ENCODE data around the gene COTL1.
A peak's percentile ranks its signal among the peaks of the same experiment; 100 is the strongest.

Gene COTL1

GRCh38 chr16:84546669-84547545 lies 71.0 kb downstream of the COTL1 start:
- DNase-seq, result no peak

- DNase-seq, result no peak
Observed at GRCh38 chr16:84545114-84545737, 72.7 kb downstream of the COTL1 start.

GRCh38 chr16:84544031-84544773 lies 73.7 kb downstream of the COTL1 start:
- peak; percentile 61 for DNase-seq

- no peak for DNase-seq
Observed at GRCh38 chr16:84543253-84543652, 74.6 kb downstream of the COTL1 start.

GRCh38 chr16:84541999-84542817 lies 75.7 kb downstream of the COTL1 start:
- DNase-seq, result no peak

GRCh38 chr16:84540194-84540593 lies 77.7 kb downstream of the COTL1 start:
- no peak for DNase-seq

GRCh38 chr16:84538222-84538840 lies 79.5 kb downstream of the COTL1 start:
- DNase-seq, result no peak

GRCh38 chr16:84537491-84538151 lies 80.3 kb downstream of the COTL1 start:
- DNase-seq, result no peak

- DNase-seq, result no peak
Observed at GRCh38 chr16:84535851-84536250, 82.0 kb downstream of the COTL1 start.

GRCh38 chr16:84535408-84535807 lies 82.5 kb downstream of the COTL1 start:
- no peak for DNase-seq

GRCh38 chr16:84534815-84535214 lies 83.1 kb downstream of the COTL1 start:
- no peak for DNase-seq

GRCh38 chr16:84532855-84533486 lies 84.9 kb downstream of the COTL1 start:
- no peak for DNase-seq

GRCh38 chr16:84532291-84532724 lies 85.6 kb downstream of the COTL1 start:
- no peak for DNase-seq

- no peak for DNase-seq
Observed at GRCh38 chr16:84531671-84532111, 86.2 kb downstream of the COTL1 start.

GRCh38 chr16:84530590-84530989 lies 87.3 kb downstream of the COTL1 start:
- no peak for DNase-seq

GRCh38 chr16:84529607-84530006 lies 88.3 kb downstream of the COTL1 start:
- no peak for DNase-seq

GRCh38 chr16:84528322-84528721 lies 89.6 kb downstream of the COTL1 start:
- DNase-seq, result no peak

- no peak for DNase-seq
Observed at GRCh38 chr16:84527532-84528269, 90.2 kb downstream of the COTL1 start.

- DNase-seq, result no peak
Observed at GRCh38 chr16:84526794-84527531, 90.9 kb downstream of the COTL1 start.

Measured in activated CD4-positive, alpha-beta T cell treated with anti-CD3 and anti-CD28 coated beads for 48 hours (primary cell).